Measurements from ENCODE around the gene LRRC4C. TPM values are rescaled to one million over a fixed set of nuclear protein-coding genes. Genes with fewer than 3 reads are reported as not detected.

LRRC4C gene
- total RNA-seq, 1 experiment from 2014 or later, result 0.15 TPM

DNA sequence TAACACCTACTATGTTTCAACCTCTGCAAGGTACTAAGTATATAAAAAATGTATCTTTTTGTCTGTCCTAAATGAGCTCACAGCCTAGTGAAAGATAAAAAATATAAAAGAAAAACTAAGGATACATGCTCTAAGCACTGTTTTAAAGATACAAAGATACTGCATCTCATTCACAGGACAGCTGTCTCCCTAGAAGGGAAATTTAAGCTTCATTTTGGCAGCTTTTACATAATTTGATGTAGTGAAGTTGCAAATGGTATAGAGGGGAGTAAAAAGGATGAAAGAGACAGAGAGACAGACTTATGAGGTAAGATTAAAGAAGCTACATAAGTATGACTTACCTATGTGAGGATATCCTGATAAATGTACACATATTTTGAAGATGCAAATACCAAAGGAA, 53.6 kb downstream of the LRRC4C start:
- POLR2A ChIA-PET, result no interaction called here

DNA sequence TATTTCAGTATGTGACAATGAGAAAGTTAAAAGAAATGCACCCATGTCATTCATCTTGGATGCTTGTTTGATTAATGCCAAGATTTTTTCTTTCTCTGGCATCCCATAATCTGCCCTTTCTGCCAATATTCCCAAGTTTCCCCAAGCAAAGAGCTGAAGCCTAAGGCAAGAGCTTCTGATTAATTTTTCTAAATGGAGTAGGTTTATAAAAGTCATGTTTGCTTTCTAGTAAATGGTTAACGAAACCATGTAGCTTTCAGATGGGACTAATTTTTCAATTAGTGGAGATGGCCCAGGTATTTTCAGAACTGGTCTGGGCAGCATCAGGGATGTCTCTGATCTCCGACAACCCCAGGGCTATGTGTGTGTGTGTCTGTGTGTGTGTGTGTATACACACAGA, 55.3 kb downstream of the LRRC4C start:
- no peak for DNase-seq (ENCODE audit: low read depth, low spot score)
- Histone ChIP-seq H3K36me3 (ENCODE audit: control insufficient read depth, insufficient read depth, low read length) (no peaks in the 10 kb centered on the region), H3K27me3 (ENCODE audit: control insufficient read depth, insufficient read depth, low read length) (no peaks in the 10 kb centered on the region), H3K9me3 (ENCODE audit: control insufficient read depth, insufficient read depth, low read depth, low read length) (no peaks in the 10 kb centered on the region), H3K4me3 (ENCODE audit: low read depth in 2 of 2, low read length in 2 of 2) (no peak overlapping the region), H3K27ac (ENCODE audit: low read length) (no peak overlapping the region), H3K4me1 (ENCODE audit: control insufficient read depth, insufficient read depth, low read length) (no peaks in the 10 kb centered on the region)
- ATAC-seq, result no peak
- BruUV-seq (replicated peaks), result no TSS peak
- intact Hi-C loops (cut with micrococcal nuclease; ENCODE audit: unreplicated experiment), result no loop called here
- TF ChIP-seq SIN3A (IDR thresholded peaks at IDR 0.05; ENCODE audit: borderline replicate concordance, insufficient read depth, low read depth, low read length) (no peak), POLR2AphosphoS5 (IDR thresholded peaks at IDR 0.05; ENCODE audit: low read depth, low read length) (no peak), TCF7L2 (IDR thresholded peaks at IDR 0.05; ENCODE audit: low read depth, low read length) (no peak)
- TF ChIP-seq, protein P1, sequence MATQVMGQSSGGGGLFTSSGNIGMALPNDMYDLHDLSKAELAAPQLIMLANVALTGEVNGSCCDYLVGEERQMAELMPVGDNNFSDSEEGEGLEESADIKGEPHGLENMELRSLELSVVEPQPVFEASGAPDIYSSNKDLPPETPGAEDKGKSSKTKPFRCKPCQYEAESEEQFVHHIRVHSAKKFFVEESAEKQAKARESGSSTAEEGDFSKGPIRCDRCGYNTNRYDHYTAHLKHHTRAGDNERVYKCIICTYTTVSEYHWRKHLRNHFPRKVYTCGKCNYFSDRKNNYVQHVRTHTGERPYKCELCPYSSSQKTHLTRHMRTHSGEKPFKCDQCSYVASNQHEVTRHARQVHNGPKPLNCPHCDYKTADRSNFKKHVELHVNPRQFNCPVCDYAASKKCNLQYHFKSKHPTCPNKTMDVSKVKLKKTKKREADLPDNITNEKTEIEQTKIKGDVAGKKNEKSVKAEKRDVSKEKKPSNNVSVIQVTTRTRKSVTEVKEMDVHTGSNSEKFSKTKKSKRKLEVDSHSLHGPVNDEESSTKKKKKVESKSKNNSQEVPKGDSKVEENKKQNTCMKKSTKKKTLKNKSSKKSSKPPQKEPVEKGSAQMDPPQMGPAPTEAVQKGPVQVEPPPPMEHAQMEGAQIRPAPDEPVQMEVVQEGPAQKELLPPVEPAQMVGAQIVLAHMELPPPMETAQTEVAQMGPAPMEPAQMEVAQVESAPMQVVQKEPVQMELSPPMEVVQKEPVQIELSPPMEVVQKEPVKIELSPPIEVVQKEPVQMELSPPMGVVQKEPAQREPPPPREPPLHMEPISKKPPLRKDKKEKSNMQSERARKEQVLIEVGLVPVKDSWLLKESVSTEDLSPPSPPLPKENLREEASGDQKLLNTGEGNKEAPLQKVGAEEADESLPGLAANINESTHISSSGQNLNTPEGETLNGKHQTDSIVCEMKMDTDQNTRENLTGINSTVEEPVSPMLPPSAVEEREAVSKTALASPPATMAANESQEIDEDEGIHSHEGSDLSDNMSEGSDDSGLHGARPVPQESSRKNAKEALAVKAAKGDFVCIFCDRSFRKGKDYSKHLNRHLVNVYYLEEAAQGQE (IDR thresholded peaks at IDR 0.05; ENCODE audit: insufficient read depth in 1 of 2, low read depth in 2 of 2, low read length in 1 of 2), result no peak
- TF ChIP-seq, protein P2, sequence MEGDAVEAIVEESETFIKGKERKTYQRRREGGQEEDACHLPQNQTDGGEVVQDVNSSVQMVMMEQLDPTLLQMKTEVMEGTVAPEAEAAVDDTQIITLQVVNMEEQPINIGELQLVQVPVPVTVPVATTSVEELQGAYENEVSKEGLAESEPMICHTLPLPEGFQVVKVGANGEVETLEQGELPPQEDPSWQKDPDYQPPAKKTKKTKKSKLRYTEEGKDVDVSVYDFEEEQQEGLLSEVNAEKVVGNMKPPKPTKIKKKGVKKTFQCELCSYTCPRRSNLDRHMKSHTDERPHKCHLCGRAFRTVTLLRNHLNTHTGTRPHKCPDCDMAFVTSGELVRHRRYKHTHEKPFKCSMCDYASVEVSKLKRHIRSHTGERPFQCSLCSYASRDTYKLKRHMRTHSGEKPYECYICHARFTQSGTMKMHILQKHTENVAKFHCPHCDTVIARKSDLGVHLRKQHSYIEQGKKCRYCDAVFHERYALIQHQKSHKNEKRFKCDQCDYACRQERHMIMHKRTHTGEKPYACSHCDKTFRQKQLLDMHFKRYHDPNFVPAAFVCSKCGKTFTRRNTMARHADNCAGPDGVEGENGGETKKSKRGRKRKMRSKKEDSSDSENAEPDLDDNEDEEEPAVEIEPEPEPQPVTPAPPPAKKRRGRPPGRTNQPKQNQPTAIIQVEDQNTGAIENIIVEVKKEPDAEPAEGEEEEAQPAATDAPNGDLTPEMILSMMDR (IDR thresholded peaks at IDR 0.05), result no peak
- CTCF ChIA-PET, result no interaction called here
- in situ Hi-C loops (cut with HindIII; ENCODE audit: low pct_unique_long_range_greater_than_20kb, low sequenced_read_pairs), result no loop called here
- POLR2A ChIA-PET, result no interaction called here

More for the DNA sequence above, 53.6 kb downstream of the LRRC4C start:
- no TSS peak for BruUV-seq (replicated peaks)
- intact Hi-C loops (cut with micrococcal nuclease; ENCODE audit: unreplicated experiment), result no loop called here
- Histone ChIP-seq H3K4me3 (ENCODE audit: low read depth in 2 of 2, low read length in 2 of 2) (no peak overlapping the region), H3K27ac (ENCODE audit: low read length) (no peak overlapping the region), H3K27me3 (ENCODE audit: control insufficient read depth, insufficient read depth, low read length) (no peaks in the 10 kb centered on the region), H3K9me3 (ENCODE audit: control insufficient read depth, insufficient read depth, low read depth, low read length) (no peaks in the 10 kb centered on the region), H3K4me1 (ENCODE audit: control insufficient read depth, insufficient read depth, low read length) (no peaks in the 10 kb centered on the region), H3K36me3 (ENCODE audit: control insufficient read depth, insufficient read depth, low read length) (no peaks in the 10 kb centered on the region)
- DNase-seq (ENCODE audit: low read depth, low spot score) (no peak), ATAC-seq (no peak)
- no peak for TF ChIP-seq SIN3A (IDR thresholded peaks at IDR 0.05; ENCODE audit: borderline replicate concordance, insufficient read depth, low read depth, low read length)
- TF ChIP-seq POLR2AphosphoS5 (IDR thresholded peaks at IDR 0.05; ENCODE audit: low read depth, low read length), result no peak
- TF ChIP-seq, protein P1 (IDR thresholded peaks at IDR 0.05; ENCODE audit: insufficient read depth in 1 of 2, low read depth in 2 of 2, low read length in 1 of 2), result no peak
- TF ChIP-seq, protein P2 (IDR thresholded peaks at IDR 0.05), result no peak
- no peak for TF ChIP-seq TCF7L2 (IDR thresholded peaks at IDR 0.05; ENCODE audit: low read depth, low read length)
- CTCF ChIA-PET, result no interaction called here
- in situ Hi-C loops (cut with HindIII; ENCODE audit: low pct_unique_long_range_greater_than_20kb, low sequenced_read_pairs), result no loop called here

Data from Panc1 (cell line).